HCT116 (cell line): ENCODE results near the gene ATF7. TPM values are rescaled to one million over a fixed set of nuclear protein-coding genes. Genes with fewer than 3 reads are reported as not detected.

Experiments
- ATAC-seq: fragments of 200-7000 bp; cut with Tn5 transposase; 2 replicates; pipeline ENCODE4 v1.9.1; 2020; ENCODE audit warnings: mild to moderate bottlenecking, moderate library complexity
- BruUV-seq: library from RNA; stranded (reverse); fragments of 400-500 nt; replicated peaks from 2 replicates; lab custom pipeline; 2021; lab: Mats Ljungman, UMichigan
- CTCF ChIA-PET: fragments of 300-600 bp; sonication (Branson Sonifier 250); formaldehyde crosslinking; loops from one replicate; lab custom pipeline; 2021; ENCODE audit warnings: antibody characterized with exemption; lab: Charles Lee
- POLR2A ChIA-PET: fragments of 300-600, 350-600 bp; sonication (Branson Sonifier 250); formaldehyde crosslinking; loops from one replicate; lab custom pipeline; 2021; ENCODE audit warnings: antibody characterized with exemption; lab: Charles Lee
- RAD21 ChIA-PET, 2 experiments: fragments of 300-600 bp; sonication (Branson Sonifier 250); formaldehyde crosslinking; loops; one replicate each; lab custom pipeline; 2023; ENCODE audit warnings: low total read pairs in 2 of 2; ENCODE audit not compliant: uncharacterized antibody in 2 of 2, unreplicated experiment in 2 of 2, low non-redundant PET in 1 of 2; lab: Charles Lee
- DNase-seq: peaks from one replicate; pipeline ENCODE4 v3.0.0-alpha.2; 2010; ENCODE audit warnings: low read depth, low spot score
- H2AFZ ChIP-seq: fragments of 200-600 bp; shearing (Covaris generic), sonication (generic); 2 replicates; pipeline ENCODE4 v1.6.1; 2017; ENCODE audit warnings: low read depth, mixed run types, mixed read lengths, antibody characterized with exemption, low read length; ENCODE audit not compliant: poor library complexity, severe bottlenecking
- H3K27ac ChIP-seq: 2 replicates; pipeline ENCODE4 v1.5.1; 2012; ENCODE audit warnings: low read depth, low read length
- H3K27me3 ChIP-seq: fragments of 200-600 bp; sonication (generic); 2 replicates; pipeline ENCODE4 v1.6.1; 2016; ENCODE audit warnings: mixed run types, low read length, mixed read lengths; ENCODE audit not compliant: insufficient read depth
- H3K36me3 ChIP-seq, 2 experiments: fragments of 200-500 bp in 1 of 2; fragments of 200-600 bp in 1 of 2; sonication (Bioruptor generic) in 1 of 2; sonication (generic) in 1 of 2; 2 replicates each; pipeline versions ENCODE4 v1.5.1 to v1.6.1; 2014 to 2016; ENCODE audit warnings: low read length in 2 of 2, inconsistent platforms in 1 of 2, mixed read lengths in 1 of 2, mixed run types in 1 of 2; ENCODE audit not compliant: insufficient read depth in 2 of 2, control insufficient read depth in 1 of 2
- H3K4me1 ChIP-seq, 2 experiments: fragments of 200-600 bp in 1 of 2; sonication (generic) in 1 of 2; 2 replicates each; pipeline versions ENCODE4 v1.5.1 to v1.6.1; 2012 to 2017; ENCODE audit warnings: low read length in 2 of 2, inconsistent platforms in 1 of 2, mild to moderate bottlenecking in 1 of 2, mixed read lengths in 1 of 2, mixed run types in 1 of 2, moderate library complexity in 1 of 2; ENCODE audit not compliant: insufficient read depth in 2 of 2, control insufficient read depth in 1 of 2
- H3K4me2 ChIP-seq: fragments of 200-600 bp; sonication (generic); 2 replicates; pipeline ENCODE4 v1.6.1; 2017; ENCODE audit warnings: mixed run types, low read length, mixed read lengths
- H3K4me3 ChIP-seq, 2 experiments: fragments of 200-600 bp in 1 of 2; sonication (generic) in 1 of 2; replicated peaks in 1 of 2; 2 replicates each; pipeline ENCODE4 v1.5.1; 2011 to 2016; ENCODE audit warnings: low read length in 2 of 2, control low read depth in 1 of 2, low read depth in 1 of 2, mild to moderate bottlenecking in 1 of 2, mixed read lengths in 1 of 2, mixed run types in 1 of 2
- H3K79me2 ChIP-seq: fragments of 200-600 bp; sonication (generic); 2 replicates; pipeline ENCODE4 v1.6.1; 2017; ENCODE audit warnings: mild to moderate bottlenecking, mixed run types, low read length, moderate library complexity, mixed read lengths; ENCODE audit not compliant: insufficient read depth
- H3K9ac ChIP-seq: fragments of 200-600 bp; sonication (generic); 2 replicates; pipeline ENCODE4 v1.6.1; 2016; ENCODE audit warnings: low read length, mixed read lengths
- H3K9me2 ChIP-seq: fragments of 200-600 bp; sonication (generic), shearing (Covaris generic); 2 replicates; pipeline ENCODE4 v1.6.1; 2017; ENCODE audit warnings: mixed run types, mild to moderate bottlenecking, moderate library complexity; ENCODE audit not compliant: insufficient read depth
- H3K9me3 ChIP-seq, 2 experiments: fragments of 200-500 bp in 1 of 2; fragments of 200-600 bp in 1 of 2; sonication (Bioruptor generic) in 1 of 2; sonication (generic) in 1 of 2; 2 replicates each; pipeline ENCODE4 v1.6.1; 2014 to 2017; ENCODE audit warnings: low read length in 2 of 2, mixed read lengths in 2 of 2, inconsistent platforms in 1 of 2, low read depth in 1 of 2, mild to moderate bottlenecking in 1 of 2, mixed run types in 1 of 2, moderate library complexity in 1 of 2; ENCODE audit not compliant: control insufficient read depth in 1 of 2, insufficient read depth in 1 of 2
- H4K20me1 ChIP-seq: fragments of 200-600 bp; sonication (generic), shearing (Covaris generic); 2 replicates; pipeline ENCODE4 v1.6.1; 2017; ENCODE audit warnings: mixed run types, mild to moderate bottlenecking, moderate library complexity; ENCODE audit not compliant: insufficient read depth
- CBX3 ChIP-seq: IDR thresholded peaks from 2 replicates; pipeline ENCODE4 v1.6.1; 2012; ENCODE audit warnings: low read depth
- EGR1 ChIP-seq: IDR thresholded peaks from 2 replicates; pipeline ENCODE4 v1.6.1; 2012; ENCODE audit warnings: low read depth
- ELF1 ChIP-seq: IDR thresholded peaks from 2 replicates; pipeline ENCODE4 v1.6.1; 2012; ENCODE audit warnings: low read depth, borderline replicate concordance
- EZH2 ChIP-seq: fragments of 200-600 bp; sonication (generic); IDR thresholded peaks from 2 replicates; pipeline ENCODE4 v1.6.1; 2017; ENCODE audit warnings: antibody characterized with exemption, mixed run types
- FOSL1 ChIP-seq: IDR thresholded peaks from 2 replicates; pipeline ENCODE4 v1.6.1; 2012; ENCODE audit warnings: low read depth
- POLR2A ChIP-seq: IDR thresholded peaks from 2 replicates; pipeline ENCODE4 v1.7.0; 2011; ENCODE audit warnings: borderline replicate concordance; ENCODE audit not compliant: insufficient read depth, insufficient read length; ENCODE audit errors: extremely low read depth
- POLR2AphosphoS5 ChIP-seq: IDR thresholded peaks from 2 replicates; pipeline ENCODE4 v1.6.1; 2011; ENCODE audit warnings: mild to moderate bottlenecking, low read depth, low read length, moderate library complexity
- RAD21 ChIP-seq: IDR thresholded peaks from 2 replicates; pipeline ENCODE4 v1.6.1; 2012; ENCODE audit warnings: low read depth, mild to moderate bottlenecking
- SIN3A ChIP-seq: IDR thresholded peaks from 2 replicates; pipeline ENCODE4 v1.6.1; 2012; ENCODE audit warnings: low read depth
- SP1 ChIP-seq: IDR thresholded peaks from 2 replicates; pipeline ENCODE4 v1.6.1; 2012; ENCODE audit warnings: low read depth
- SRF ChIP-seq: IDR thresholded peaks from 2 replicates; pipeline ENCODE4 v1.6.1; 2012; ENCODE audit warnings: low read depth
- TCF7L2 ChIP-seq: IDR thresholded peaks from 2 replicates; pipeline ENCODE4 v1.7.0; 2011; ENCODE audit warnings: borderline replicate concordance, inconsistent platforms; ENCODE audit not compliant: insufficient read depth, insufficient read length; ENCODE audit errors: extremely low read depth
- YY1 ChIP-seq: IDR thresholded peaks from 2 replicates; pipeline ENCODE4 v1.6.1; 2011; ENCODE audit warnings: low read length, low read depth, moderate library complexity, mild to moderate bottlenecking; ENCODE audit not compliant: insufficient replicate concordance; ENCODE audit errors: extremely low read depth
- ZFX ChIP-seq: fragments of 450-650 bp; IDR thresholded peaks from 2 replicates; pipeline ENCODE4 v1.6.1; 2017
- ZNF274 ChIP-seq: fragments of 200-500 bp; sonication (Bioruptor generic); IDR thresholded peaks from 2 replicates; pipeline ENCODE4 v1.6.1; 2014; ENCODE audit warnings: mild to moderate bottlenecking, low read depth, low read length, inconsistent platforms
- intact Hi-C: fragments of 100-400 bp; cut with micrococcal nuclease; formaldehyde crosslinking; loops from 2 replicates; pipeline ENCODE4 v1.10.0; 2022
- total RNA-seq: library from RNA; stranded (reverse); gene quantifications from one replicate; pipeline ENCODE4 v1.2.1, GENCODE V29; 2021; ENCODE audit not compliant: unreplicated experiment
- TF ChIP-seq, protein P1 (sequence below), 3 experiments: fragments of 200-600 bp in 1 of 3; sonication (generic) in 1 of 3; IDR thresholded peaks in 2 of 3; conservative IDR thresholded peaks in 1 of 3; 2 replicates each; pipeline ENCODE4 v1.5.1; 2012 to 2017; ENCODE audit warnings: low read depth in 2 of 3, low read length in 2 of 3, antibody characterized with exemption in 1 of 3, borderline replicate concordance in 1 of 3, control low read depth in 1 of 3, mild to moderate bottlenecking in 1 of 3, mixed read lengths in 1 of 3, mixed run types in 1 of 3, moderate library complexity in 1 of 3; ENCODE audit not compliant: insufficient read depth in 1 of 3
- TF ChIP-seq, protein P2 (sequence below): IDR thresholded peaks from 2 replicates; pipeline ENCODE4 v1.6.1; 2012
- TF ChIP-seq, protein P3 (sequence below): IDR thresholded peaks from 2 replicates; pipeline ENCODE4 v1.6.1; 2012

Gene ATF7
- total RNA-seq, 1 experiment from 2014 or later, result 24.0 TPM

DNA sequence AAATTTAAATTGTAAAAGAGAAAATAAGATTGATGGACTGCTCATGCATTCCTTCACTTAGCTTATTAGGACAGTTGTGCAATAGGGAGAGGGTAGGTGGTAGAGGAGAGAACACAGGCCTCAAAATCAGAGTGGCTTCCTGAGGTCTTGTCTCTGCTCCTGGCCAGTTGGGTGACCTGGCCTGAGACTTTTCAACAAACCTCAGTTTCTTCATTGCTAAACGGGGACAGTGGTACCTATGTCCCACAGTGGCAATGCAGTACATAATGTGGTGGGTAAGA, 129.5 kb downstream of the ATF7 start:
- POLR2A ChIA-PET, result no interaction called here

DNA sequence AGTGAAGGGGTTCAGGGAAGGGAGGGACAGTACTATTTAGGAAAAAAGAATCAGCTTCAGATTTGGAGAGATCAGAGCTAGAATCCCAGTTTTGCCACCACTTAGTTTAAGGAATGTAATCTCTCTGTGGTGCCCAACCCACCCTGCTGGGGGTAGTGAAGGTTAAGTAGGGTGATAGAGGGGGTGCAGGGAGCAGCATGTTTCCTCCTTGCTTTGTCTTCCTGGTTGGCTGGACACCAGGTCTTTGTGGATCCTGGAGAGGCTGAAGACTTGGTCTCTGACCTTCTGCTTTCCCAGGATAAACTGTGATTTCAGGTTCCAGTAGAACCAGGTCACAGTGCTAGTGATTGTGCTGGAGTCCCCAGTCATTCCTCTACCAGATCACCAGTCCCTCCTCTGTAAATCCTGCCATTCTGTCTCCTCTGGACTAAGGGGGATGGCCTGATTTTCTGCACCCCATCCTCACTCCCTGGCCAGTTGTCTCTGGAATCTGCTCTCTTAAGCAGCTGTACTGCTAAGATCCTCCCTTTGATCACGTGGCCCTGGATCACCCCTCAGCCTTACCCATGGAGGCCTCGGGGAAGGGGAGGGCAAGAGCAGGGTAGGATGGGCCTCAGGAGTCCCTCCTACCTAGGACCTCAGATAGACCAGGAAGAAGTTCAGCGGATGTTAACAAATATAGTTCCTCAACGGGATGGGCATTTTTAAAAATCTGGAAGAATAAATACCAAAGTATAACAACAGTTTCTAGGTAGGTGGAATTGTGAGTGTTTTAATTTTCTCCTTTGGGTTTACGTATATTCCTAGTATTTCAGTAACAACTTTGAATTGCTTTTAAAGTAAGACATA, 130.1 kb downstream of the ATF7 start:
- intact Hi-C loops, result no loop called here
- Histone ChIP-seq H3K4me1 (peaks cover 18 to 50% of the 10 kb centered on the region in 2 experiments), H3K4me3 (no peak overlapping the region), H3K4me2 (0 out of 2 replicates have a peak overlapping the region, but pooled peaks have one; percentile 1), H3K9me2 (no peaks in the 10 kb centered on the region), H3K9ac (no peak overlapping the region), H3K9me3 (no peaks in the 10 kb centered on the region), H3K79me2 (no peaks in the 10 kb centered on the region; the same call in 1 of the 2 replicates), H3K27me3 (no peaks in the 10 kb centered on the region), H2AFZ (no peak overlapping the region), H3K36me3 (no peaks in the 10 kb centered on the region), H3K27ac (no peak overlapping the region), H4K20me1 (no peaks in the 10 kb centered on the region)
- RAD21 ChIA-PET, result no interaction called here
- DNase-seq, result no peak
- POLR2A ChIA-PET, result interaction anchor here (0.7 kb wide), 1 partner anchor 121 kb away, joined by 3 read pairs; no protein-coding TSS in a partner anchor
- CTCF ChIA-PET, result no interaction called here
- ATAC-seq, result no peak
- BruUV-seq, result no TSS peak
- TF ChIP-seq FOSL1, result no peak
- no peak for TF ChIP-seq CBX3
- TF ChIP-seq, protein P1, sequence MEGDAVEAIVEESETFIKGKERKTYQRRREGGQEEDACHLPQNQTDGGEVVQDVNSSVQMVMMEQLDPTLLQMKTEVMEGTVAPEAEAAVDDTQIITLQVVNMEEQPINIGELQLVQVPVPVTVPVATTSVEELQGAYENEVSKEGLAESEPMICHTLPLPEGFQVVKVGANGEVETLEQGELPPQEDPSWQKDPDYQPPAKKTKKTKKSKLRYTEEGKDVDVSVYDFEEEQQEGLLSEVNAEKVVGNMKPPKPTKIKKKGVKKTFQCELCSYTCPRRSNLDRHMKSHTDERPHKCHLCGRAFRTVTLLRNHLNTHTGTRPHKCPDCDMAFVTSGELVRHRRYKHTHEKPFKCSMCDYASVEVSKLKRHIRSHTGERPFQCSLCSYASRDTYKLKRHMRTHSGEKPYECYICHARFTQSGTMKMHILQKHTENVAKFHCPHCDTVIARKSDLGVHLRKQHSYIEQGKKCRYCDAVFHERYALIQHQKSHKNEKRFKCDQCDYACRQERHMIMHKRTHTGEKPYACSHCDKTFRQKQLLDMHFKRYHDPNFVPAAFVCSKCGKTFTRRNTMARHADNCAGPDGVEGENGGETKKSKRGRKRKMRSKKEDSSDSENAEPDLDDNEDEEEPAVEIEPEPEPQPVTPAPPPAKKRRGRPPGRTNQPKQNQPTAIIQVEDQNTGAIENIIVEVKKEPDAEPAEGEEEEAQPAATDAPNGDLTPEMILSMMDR (IDR thresholded peaks at IDR 0.05 in 2 of 3, conservative IDR thresholded peaks at IDR 0.05 in 1 of 3; ENCODE audit: borderline replicate concordance in 1 of 3, insufficient read depth in 1 of 3, low read depth in 2 of 3, low read length in 2 of 3), result no peak
- no peak for TF ChIP-seq EGR1
- no peak for TF ChIP-seq ZFX
- no peak for TF ChIP-seq POLR2A
- TF ChIP-seq, protein P2, sequence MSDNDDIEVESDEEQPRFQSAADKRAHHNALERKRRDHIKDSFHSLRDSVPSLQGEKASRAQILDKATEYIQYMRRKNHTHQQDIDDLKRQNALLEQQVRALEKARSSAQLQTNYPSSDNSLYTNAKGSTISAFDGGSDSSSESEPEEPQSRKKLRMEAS, result no peak
- no peak for TF ChIP-seq EZH2
- TF ChIP-seq YY1, result no peak
- no peak for TF ChIP-seq SRF
- TF ChIP-seq ELF1, result no peak
- no peak for TF ChIP-seq RAD21
- TF ChIP-seq TCF7L2, result no peak
- no peak for TF ChIP-seq ZNF274
- no peak for TF ChIP-seq SIN3A
- no peak for TF ChIP-seq SP1

More for the DNA sequence above, 129.5 kb downstream of the ATF7 start:
- peaks cover 18 to 53% of the 10 kb centered on the region in 2 experiments for H3K4me1 ChIP-seq
- no peaks in the 10 kb centered on the region for H3K36me3 ChIP-seq
- no peak overlapping the region for H3K9ac ChIP-seq
- TF ChIP-seq SIN3A (no peak), ZFX (no peak), POLR2AphosphoS5 (no peak), SRF (no peak), CBX3 (no peak), ELF1 (no peak), RAD21 (no peak), FOSL1 (no peak), EGR1 (no peak), SP1 (no peak)
- TF ChIP-seq, protein P3, sequence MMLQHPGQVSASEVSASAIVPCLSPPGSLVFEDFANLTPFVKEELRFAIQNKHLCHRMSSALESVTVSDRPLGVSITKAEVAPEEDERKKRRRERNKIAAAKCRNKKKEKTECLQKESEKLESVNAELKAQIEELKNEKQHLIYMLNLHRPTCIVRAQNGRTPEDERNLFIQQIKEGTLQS, result no peak
- no peak for DNase-seq
- no peaks in the 10 kb centered on the region for H3K9me2 ChIP-seq
- H3K27ac ChIP-seq, result no peak overlapping the region
- no peaks in the 10 kb centered on the region for H3K9me3 ChIP-seq
- no peak overlapping the region for H3K4me3 ChIP-seq
- intact Hi-C loops, result no loop called here
- ATAC-seq, result no peak
- H2AFZ ChIP-seq, result no peak overlapping the region
- H3K27me3 ChIP-seq, result no peaks in the 10 kb centered on the region
- CTCF ChIA-PET, result no interaction called here
- H3K4me2 ChIP-seq, result no peak overlapping the region
- H4K20me1 ChIP-seq, result no peaks in the 10 kb centered on the region
- BruUV-seq, result no TSS peak
- peaks cover 3% of the 10 kb centered on the region; the same call in 1 of the 2 replicates for H3K79me2 ChIP-seq
- RAD21 ChIA-PET, result no interaction called here
